ENCODE data around the gene AKNA. TPM values are rescaled to one million over a fixed set of nuclear protein-coding genes. Genes with fewer than 3 reads are reported as not detected.

The AKNA gene
- total RNA-seq, 4 donors from 2014 or later: 6.4 to 13.2 (median 8.0) TPM

GRCh38 chr9:114409842-114410241, 22.1 kb upstream of the AKNA start:
- DNase-seq (ENCODE audit: low spot score in 2 of 2): no peak
- TF ChIP-seq CTCF (IDR thresholded peaks at IDR 0.05) (no peak), POLR2A (IDR thresholded peaks at IDR 0.05) (no peak)
- 63 to 70% methylated on average over 5 of the region's 5 CpGs for WGBS, 2 donors
- intact Hi-C loops (cut with DNase I; ENCODE audit: low total_unique reads): loop anchor here (5.0 to 10.0 kb wide), 3 partner anchors 75 to 242 kb away; partner anchors contain the start of gene WHRN
- H3K4me3 ChIP-seq (ENCODE audit: low read depth, poor library complexity, severe bottlenecking): no peak overlapping the region

DNA sequence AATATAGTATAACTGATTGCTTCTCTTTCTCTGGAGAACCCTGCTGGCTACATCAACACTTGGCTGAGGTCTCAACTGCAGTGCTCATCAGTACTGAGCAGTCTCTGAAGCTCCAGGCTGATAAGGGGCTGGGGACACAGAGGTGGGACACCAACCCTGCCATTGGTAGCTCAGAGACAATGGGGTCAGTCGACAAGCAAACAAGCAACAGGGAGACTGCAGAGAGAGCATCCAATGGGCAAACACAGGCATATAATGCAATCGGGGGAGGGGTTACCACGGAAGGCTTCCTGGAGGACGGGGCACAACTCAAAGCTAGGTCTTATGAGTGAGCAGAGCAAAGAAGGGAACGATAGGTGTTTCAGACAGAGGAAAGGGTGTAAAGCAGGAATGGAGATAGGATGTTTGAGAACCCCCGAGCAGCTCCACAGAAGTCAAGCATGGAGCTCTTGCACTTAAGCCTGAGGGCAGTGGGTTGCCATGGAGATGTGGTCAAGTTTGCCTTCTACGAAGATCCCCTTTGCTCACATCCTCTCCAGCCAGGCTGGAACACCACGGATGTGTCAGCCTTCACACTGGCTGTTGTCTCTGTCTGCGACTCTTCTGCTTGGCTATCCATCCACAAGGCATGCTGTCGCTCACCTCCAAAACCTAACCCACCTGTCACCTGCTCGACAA, 21.5 kb upstream of the AKNA start:
- 75 to 82% methylated on average over 11 of the region's 11 CpGs for WGBS, 2 donors
- intact Hi-C loops (cut with DNase I; ENCODE audit: low total_unique reads): loop anchor here (5.0 to 10.0 kb wide), 2 partner anchors 76 to 243 kb away; no protein-coding TSS in a partner anchor
- H3K4me3 ChIP-seq (ENCODE audit: low read depth, poor library complexity, severe bottlenecking): no peak overlapping the region
- DNase-seq (ENCODE audit: low spot score in 2 of 2): no peak
- TF ChIP-seq CTCF (IDR thresholded peaks at IDR 0.05): no peak
- no peak for TF ChIP-seq POLR2A (IDR thresholded peaks at IDR 0.05)

DNA sequence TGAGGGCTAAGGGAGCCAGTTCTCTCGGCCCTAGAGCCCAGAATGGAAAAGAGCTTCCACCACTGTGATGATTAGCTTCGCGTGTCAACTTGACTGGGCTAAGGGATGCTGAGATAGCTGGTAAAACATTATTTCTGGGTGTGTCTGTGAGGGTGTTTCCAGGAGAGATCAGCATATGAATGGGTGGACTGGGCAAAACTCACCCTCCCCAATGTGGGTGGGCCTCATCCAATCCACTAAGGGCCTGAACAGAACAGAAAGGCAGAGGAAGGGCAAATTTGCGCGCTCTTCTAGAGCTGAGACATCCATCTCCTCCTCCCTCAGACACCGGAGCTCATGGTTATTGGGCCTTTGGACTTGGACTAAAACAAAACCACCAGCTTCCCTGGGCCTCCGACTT, 20.9 kb upstream of the AKNA start:
- TF ChIP-seq CTCF (IDR thresholded peaks at IDR 0.05) (no peak), POLR2A (IDR thresholded peaks at IDR 0.05) (no peak)
- no peak overlapping the region for H3K4me3 ChIP-seq (ENCODE audit: low read depth, poor library complexity, severe bottlenecking)
- intact Hi-C loops (cut with DNase I; ENCODE audit: low total_unique reads): loop anchor here (5.0 to 10.0 kb wide), 2 partner anchors 76 to 244 kb away; no protein-coding TSS in a partner anchor
- no peak for DNase-seq (ENCODE audit: low spot score in 2 of 2)
- WGBS, 2 donors: 81 to 85% methylated on average over 7 of the region's 7 CpGs

GRCh38 chr9:114407889-114408288, 20.1 kb upstream of the AKNA start:
- intact Hi-C loops (cut with DNase I; ENCODE audit: low total_unique reads): loop anchor here (5.0 to 10.0 kb wide), 2 partner anchors 77 to 244 kb away; no protein-coding TSS in a partner anchor
- no peak overlapping the region for H3K4me3 ChIP-seq (ENCODE audit: low read depth, poor library complexity, severe bottlenecking)
- DNase-seq (ENCODE audit: low spot score in 2 of 2): no peak
- 90 to 91% methylated on average over 5 of the region's 5 CpGs for WGBS, 2 donors
- no peak for TF ChIP-seq CTCF (IDR thresholded peaks at IDR 0.05)
- no peak for TF ChIP-seq POLR2A (IDR thresholded peaks at IDR 0.05)

DNA sequence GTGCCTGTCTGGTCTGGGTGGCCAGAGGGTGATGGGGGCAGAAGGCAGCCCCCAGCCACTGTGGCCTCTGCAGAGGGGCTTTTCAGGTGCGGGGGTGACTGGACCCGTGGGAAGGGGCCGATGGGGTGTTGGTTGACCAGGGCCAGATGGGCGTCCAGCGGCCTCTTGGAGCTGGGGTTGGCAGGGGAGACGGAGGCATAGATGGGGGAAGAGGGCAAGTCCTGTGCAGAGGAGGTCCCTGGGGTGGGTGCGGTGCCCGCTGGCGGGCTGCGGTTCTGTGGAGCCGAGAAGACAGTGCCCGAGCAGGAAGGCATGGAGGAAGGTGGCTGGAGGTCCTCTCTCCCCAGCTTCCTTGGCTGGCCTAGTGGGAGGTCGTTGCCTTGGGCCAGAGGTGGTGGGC, 18.7 kb upstream of the AKNA start:
- H3K4me3 ChIP-seq (ENCODE audit: low read depth, poor library complexity, severe bottlenecking): no peak overlapping the region
- intact Hi-C loops (cut with DNase I; ENCODE audit: low total_unique reads): loop anchor here (5.0 to 10.0 kb wide), 2 partner anchors 78 to 246 kb away; no protein-coding TSS in a partner anchor
- 90 to 93% methylated on average over 13 of the region's 13 CpGs for WGBS, 2 donors
- no peak for TF ChIP-seq CTCF (IDR thresholded peaks at IDR 0.05)
- no peak for TF ChIP-seq POLR2A (IDR thresholded peaks at IDR 0.05)
- DNase-seq (ENCODE audit: low spot score in 2 of 2): no peak
